Trophoblast cell (in vitro differentiated cells and primary cell): ENCODE results near the gene CCDC9.
"Not testable (repeated sequence)": the region's sequence is repeated elsewhere in the genome, so short reads cannot be mapped to it uniquely, and the experiment has no call there.

Experiments used
- DNase-seq, 2 donors: peaks; one replicate each; pipeline ENCODE4 v3.0.0-alpha.2; 2016
- H2AFZ ChIP-seq: 2 replicates; pipeline ENCODE4 v1.6.1; 2013; ENCODE audit warnings: low read length, moderate library complexity, mild to moderate bottlenecking; ENCODE audit not compliant: insufficient read depth, poor library complexity
- H2AK5ac ChIP-seq: 2 replicates; pipeline ENCODE4 v1.6.1; 2013; ENCODE audit warnings: mild to moderate bottlenecking, low read length
- H2BK120ac ChIP-seq: 2 replicates; pipeline ENCODE4 v1.6.1; 2013; ENCODE audit warnings: low read length, mild to moderate bottlenecking, moderate library complexity; ENCODE audit not compliant: insufficient read depth, poor library complexity
- H2BK12ac ChIP-seq: 2 replicates; pipeline ENCODE4 v1.6.1; 2013; ENCODE audit warnings: mild to moderate bottlenecking, low read length, moderate library complexity
- H2BK5ac ChIP-seq: 2 replicates; pipeline ENCODE4 v1.6.1; 2013; ENCODE audit warnings: low read length, low read depth, moderate library complexity, mild to moderate bottlenecking; ENCODE audit not compliant: poor library complexity
- H3K14ac ChIP-seq: 2 replicates; pipeline ENCODE4 v1.6.1; 2013; ENCODE audit warnings: mild to moderate bottlenecking, low read length
- H3K18ac ChIP-seq: 2 replicates; pipeline ENCODE4 v1.6.1; 2013; ENCODE audit warnings: mild to moderate bottlenecking, low read length
- H3K23ac ChIP-seq: 2 replicates; pipeline ENCODE4 v1.6.1; 2013; ENCODE audit warnings: low read length
- H3K27ac ChIP-seq: 2 replicates; pipeline ENCODE4 v1.5.1; 2013; ENCODE audit warnings: low read depth, mild to moderate bottlenecking, inconsistent platforms, low read length, moderate library complexity
- H3K27me3 ChIP-seq: 2 replicates; pipeline ENCODE4 v1.6.1; 2013; ENCODE audit warnings: inconsistent platforms, mild to moderate bottlenecking, low read length, moderate library complexity; ENCODE audit not compliant: insufficient read depth
- H3K36me3 ChIP-seq, 2 experiments: 1 replicate in 1 of 2; 2 replicates in 1 of 2; pipeline ENCODE4 v1.6.1; 2013; ENCODE audit warnings: low read length in 2 of 2, mild to moderate bottlenecking in 2 of 2, moderate library complexity in 1 of 2; ENCODE audit not compliant: insufficient read depth in 2 of 2, control insufficient read depth in 1 of 2
- H3K4ac ChIP-seq: 2 replicates; pipeline ENCODE4 v1.6.1; 2013; ENCODE audit warnings: low read depth, mild to moderate bottlenecking, low read length, moderate library complexity
- H3K4me1 ChIP-seq, 2 experiments: 1 replicate in 1 of 2; 2 replicates in 1 of 2; pipeline ENCODE4 v1.6.1; 2013; ENCODE audit warnings: low read length in 2 of 2, mild to moderate bottlenecking in 2 of 2, moderate library complexity in 1 of 2; ENCODE audit not compliant: insufficient read depth in 2 of 2, control insufficient read depth in 1 of 2
- H3K4me2 ChIP-seq: 2 replicates; pipeline ENCODE4 v1.6.1; 2013; ENCODE audit warnings: inconsistent platforms, mild to moderate bottlenecking, low read length, moderate library complexity
- H3K4me3 ChIP-seq: 2 replicates; pipeline ENCODE4 v1.5.1; 2013; ENCODE audit warnings: mild to moderate bottlenecking, low read depth, low read length, inconsistent platforms
- H3K79me1 ChIP-seq: one replicate; pipeline ENCODE4 v1.6.1; 2013; ENCODE audit warnings: low read length
- H3K79me2 ChIP-seq: 2 replicates; pipeline ENCODE4 v1.6.1; 2013; ENCODE audit warnings: low read length, mild to moderate bottlenecking; ENCODE audit not compliant: control insufficient read depth, insufficient read depth, poor library complexity
- H3K9ac ChIP-seq: 2 replicates; pipeline ENCODE4 v1.6.1; 2013; ENCODE audit warnings: mild to moderate bottlenecking, low read length
- H3K9me3 ChIP-seq: 2 replicates; pipeline ENCODE4 v1.6.1; 2013; ENCODE audit warnings: low read depth, mild to moderate bottlenecking, control low read depth, inconsistent platforms, low read length; ENCODE audit not compliant: insufficient read depth
- H4K12ac ChIP-seq: 2 replicates; pipeline ENCODE4 v1.6.1; 2013; ENCODE audit warnings: low read depth, mild to moderate bottlenecking, low read length, moderate library complexity
- H4K8ac ChIP-seq: 2 replicates; pipeline ENCODE4 v1.6.1; 2013; ENCODE audit warnings: low read depth, mild to moderate bottlenecking, low read length, moderate library complexity
- H4K91ac ChIP-seq: one replicate; pipeline ENCODE4 v1.6.1; 2013; ENCODE audit warnings: low read depth, mild to moderate bottlenecking, low read length, moderate library complexity
- WGBS: extraction: QIAGEN DNeasy Blood & Tissue Kit; methylation state at CpG from one replicate; pipeline ENCODE4 v1.1.7; 2013; ENCODE audit warnings: missing lambda C conversion rate; ENCODE audit not compliant: insufficient read length, insufficient coverage; ENCODE audit errors: extremely low coverage; 5-methylcytosine and 5-hydroxymethylcytosine counted together

CCDC9 gene

GRCh38 chr19:47258434-47258833 lies 2.1 kb downstream of the CCDC9 start:
- Histone ChIP-seq H3K14ac (peak overlapping the region; percentile 46), H2BK120ac (peak overlapping the region; percentile 73), H3K4me2 (peak overlapping the region; percentile 85), H3K27ac (no peak overlapping the region), H3K9me3 (no peaks in the 10 kb centered on the region), H3K9ac (no peak overlapping the region), H2AK5ac (peak overlapping the region; percentile 49), H3K4me3 (no peak overlapping the region), H3K23ac (no peak overlapping the region), H3K79me2 (peaks cover 10% of the 10 kb centered on the region), H4K12ac (no peak overlapping the region), H2BK5ac (no peak overlapping the region), H3K36me3 (peaks cover 39 to 43% of the 10 kb centered on the region in 2 experiments), H2AFZ (no peak overlapping the region), H2BK12ac (no peak overlapping the region), H3K18ac (no peak overlapping the region), H3K79me1 (peaks cover 16% of the 10 kb centered on the region), H3K4ac (peak overlapping the region; percentile 76), H3K4me1 (peaks cover 14 to 15% of the 10 kb centered on the region in 2 experiments), H4K91ac (peak overlapping the region; percentile 83), H3K27me3 (no peaks in the 10 kb centered on the region), H4K8ac (peak overlapping the region; percentile 88)
- no CpG with 5 or more reads among the region's 9 CpGs for WGBS
- DNase-seq, result no peak

DNA sequence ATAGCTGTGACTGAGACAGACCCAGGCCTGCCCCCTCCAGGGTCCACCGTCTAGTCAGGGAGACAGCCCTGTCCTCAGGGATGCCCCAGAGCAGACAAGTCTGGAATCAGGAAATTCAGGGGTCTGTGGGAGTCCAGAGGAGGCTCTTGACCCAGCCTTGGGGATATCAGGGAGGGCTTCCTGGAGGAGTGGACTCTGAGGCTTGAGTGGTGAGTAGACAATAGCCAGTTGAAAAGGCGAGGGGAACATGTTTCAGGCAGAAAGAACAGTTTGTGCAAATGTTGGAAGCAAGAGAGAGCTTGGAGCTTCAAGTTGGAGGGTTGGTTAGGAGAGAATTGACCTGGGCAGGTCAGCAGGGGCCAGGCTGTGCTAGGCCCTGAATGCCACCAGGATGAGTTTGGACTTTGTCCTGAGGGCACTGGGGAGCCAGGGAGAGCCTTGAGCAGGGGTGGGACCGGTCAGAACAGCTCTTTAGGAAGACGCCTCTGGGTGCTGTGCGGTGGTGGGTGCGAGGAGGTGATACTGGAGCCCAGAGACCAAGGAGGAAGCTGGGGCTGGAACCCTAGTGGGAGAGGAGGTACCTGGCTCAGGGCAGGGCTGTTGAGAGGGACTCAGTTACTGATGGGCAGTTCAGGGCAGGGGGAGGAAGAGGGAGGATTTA lies 2.7 kb downstream of the CCDC9 start:
- Histone ChIP-seq H2BK5ac (no peak overlapping the region), H3K4me3 (no peak overlapping the region), H2AFZ (no peak overlapping the region), H3K9ac (no peak overlapping the region), H3K79me2 (peaks cover 10% of the 10 kb centered on the region), H3K4me1 (peaks cover 14 to 15% of the 10 kb centered on the region in 2 experiments), H3K27me3 (no peaks in the 10 kb centered on the region), H2BK120ac (no peak overlapping the region), H3K18ac (peak overlapping the region; percentile 30), H2AK5ac (peak overlapping the region; percentile 28), H3K23ac (no peak overlapping the region), H4K91ac (no peak overlapping the region), H3K4me2 (no peak overlapping the region), H3K27ac (no peak overlapping the region), H3K4ac (peak overlapping the region; percentile 76), H3K36me3 (peaks cover 39 to 43% of the 10 kb centered on the region in 2 experiments), H2BK12ac (peak overlapping the region; percentile 61), H4K12ac (peak overlapping the region; percentile 35), H3K9me3 (no peaks in the 10 kb centered on the region), H3K79me1 (peaks cover 16% of the 10 kb centered on the region), H4K8ac (no peak overlapping the region), H3K14ac (peak overlapping the region; percentile 34)
- no CpG with 5 or more reads among the region's 6 CpGs for WGBS
- no peak for DNase-seq

GRCh38 chr19:47260476-47260875 lies 4.2 kb downstream of the CCDC9 start:
- Histone ChIP-seq H4K91ac (no peak overlapping the region), H2BK12ac (no peak overlapping the region), H4K12ac (no peak overlapping the region), H3K23ac (no peak overlapping the region), H3K79me1 (peaks cover 16% of the 10 kb centered on the region), H2BK5ac (no peak overlapping the region), H3K9ac (no peak overlapping the region), H3K4ac (no peak overlapping the region), H3K4me2 (no peak overlapping the region), H3K36me3 (peaks cover 53 to 55% of the 10 kb centered on the region in 2 experiments), H3K18ac (no peak overlapping the region), H2AFZ (no peak overlapping the region), H3K4me3 (no peak overlapping the region), H2AK5ac (no peak overlapping the region), H3K79me2 (peaks cover 10% of the 10 kb centered on the region), H3K9me3 (no peaks in the 10 kb centered on the region), H3K27me3 (no peaks in the 10 kb centered on the region), H3K4me1 (peaks cover 14 to 15% of the 10 kb centered on the region in 2 experiments), H3K27ac (no peak overlapping the region), H3K14ac (no peak overlapping the region), H4K8ac (no peak overlapping the region), H2BK120ac (no peak overlapping the region)
- no CpG with 5 or more reads among the region's 17 CpGs for WGBS
- no peak for DNase-seq

- H3K4ac ChIP-seq, H3K4me2 ChIP-seq, H3K79me2 ChIP-seq, H3K9me3 ChIP-seq, DNase-seq, H3K9ac ChIP-seq, H2BK120ac ChIP-seq, H3K14ac ChIP-seq, H3K18ac ChIP-seq, H4K8ac ChIP-seq, H3K27me3 ChIP-seq, H2BK5ac ChIP-seq, H3K4me3 ChIP-seq, H2BK12ac ChIP-seq, H3K23ac ChIP-seq, H2AK5ac ChIP-seq, H4K12ac ChIP-seq, H3K27ac ChIP-seq, H2AFZ ChIP-seq, H4K91ac ChIP-seq: not testable (repeated sequence)
- Histone ChIP-seq H3K4me1 (peaks cover 11 to 15% of the 10 kb centered on the region in 2 experiments), H3K36me3 (peaks cover 62 to 63% of the 10 kb centered on the region in 2 experiments), H3K79me1 (peaks cover 12% of the 10 kb centered on the region)
- WGBS, result no CpG with 5 or more reads among the region's 14 CpGs
Measured at GRCh38 chr19:47261946-47262793, 5.8 kb downstream of the CCDC9 start.
